Measurements from ENCODE around the gene ZNF516.

ZNF516 gene

GRCh38 chr18:76389716-76390115 is 105.3 kb downstream of the ZNF516 start:
- Histone ChIP-seq H3K36me3 (ENCODE audit: low read depth) (no peaks in the 10 kb centered on the region), H3K27me3 (ENCODE audit: insufficient read depth, poor library complexity, severe bottlenecking) (no peaks in the 10 kb centered on the region), H3K27ac (ENCODE audit: poor library complexity, severe bottlenecking) (no peak overlapping the region), H3K9me3 (ENCODE audit: severe bottlenecking) (no peaks in the 10 kb centered on the region), H3K4me3 (ENCODE audit: severe bottlenecking) (no peak overlapping the region), H3K4me1 (ENCODE audit: insufficient read depth, poor library complexity, severe bottlenecking) (no peaks in the 10 kb centered on the region)
- no peak for DNase-seq (ENCODE audit: low spot score)
- TF ChIP-seq CTCF (IDR thresholded peaks at IDR 0.05; ENCODE audit: poor library complexity, severe bottlenecking): no peak
- ATAC-seq (ENCODE audit: low read depth): no peak

- Histone ChIP-seq H3K9me3 (ENCODE audit: severe bottlenecking) (no peaks in the 10 kb centered on the region), H3K27me3 (ENCODE audit: insufficient read depth, poor library complexity, severe bottlenecking) (no peaks in the 10 kb centered on the region), H3K27ac (ENCODE audit: poor library complexity, severe bottlenecking) (no peak overlapping the region), H3K4me3 (ENCODE audit: severe bottlenecking) (no peak overlapping the region), H3K4me1 (ENCODE audit: insufficient read depth, poor library complexity, severe bottlenecking) (no peaks in the 10 kb centered on the region), H3K36me3 (ENCODE audit: low read depth) (no peaks in the 10 kb centered on the region)
- no peak for DNase-seq (ENCODE audit: low spot score)
- no peak for ATAC-seq (ENCODE audit: low read depth)
- TF ChIP-seq CTCF (IDR thresholded peaks at IDR 0.05; ENCODE audit: poor library complexity, severe bottlenecking): no peak
Measured at GRCh38 chr18:76388891-76389423, 106.1 kb downstream of the ZNF516 start.

DNA sequence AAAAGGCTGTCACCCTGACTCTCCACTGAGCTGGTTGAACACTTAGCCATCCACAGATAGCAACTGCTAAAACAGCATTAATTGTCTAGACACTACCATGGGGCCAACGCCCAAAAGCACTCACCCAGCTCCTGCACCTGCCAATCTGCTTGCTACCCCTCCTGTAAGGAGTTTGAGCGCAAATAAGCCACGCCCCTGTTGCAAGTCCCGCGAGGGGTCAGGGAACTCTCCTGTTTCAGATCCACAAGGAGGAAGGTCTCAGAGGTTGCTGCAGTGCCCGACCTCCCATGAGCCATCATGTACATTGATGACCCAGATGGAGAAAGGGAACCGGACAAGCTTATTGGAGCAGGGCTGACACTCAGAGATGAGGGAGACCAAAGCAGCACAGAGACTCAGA is 106.8 kb downstream of the ZNF516 start:
- H3K4me3 ChIP-seq (ENCODE audit: severe bottlenecking): no peak overlapping the region
- TF ChIP-seq CTCF (IDR thresholded peaks at IDR 0.05; ENCODE audit: poor library complexity, severe bottlenecking): no peak

DNA sequence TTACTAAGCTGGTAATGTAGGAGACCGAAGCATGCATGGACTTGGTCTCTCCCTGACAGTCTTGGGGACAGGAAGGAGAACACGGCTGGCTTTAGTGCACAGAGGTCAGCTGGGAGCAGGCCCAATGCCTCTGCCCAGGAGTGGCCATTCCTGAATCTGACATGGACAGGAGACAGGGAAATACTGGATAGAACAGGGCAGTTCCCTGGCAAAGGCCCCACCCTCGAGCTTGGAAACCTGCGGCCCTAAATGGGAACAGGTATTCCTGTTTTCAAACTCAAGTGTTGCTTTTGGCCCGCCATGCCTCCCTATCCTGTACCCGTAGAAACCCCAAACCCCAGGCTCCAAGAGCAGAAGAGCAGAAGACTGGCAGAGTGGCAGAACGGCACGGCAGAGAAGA is 107.4 kb downstream of the ZNF516 start:
- no peaks in the 10 kb centered on the region for H3K9me3 ChIP-seq (ENCODE audit: severe bottlenecking)
- no peak overlapping the region for H3K4me3 ChIP-seq (ENCODE audit: severe bottlenecking)
- H3K27ac ChIP-seq (ENCODE audit: poor library complexity, severe bottlenecking): no peak overlapping the region
- H3K36me3 ChIP-seq (ENCODE audit: low read depth): no peaks in the 10 kb centered on the region
- ATAC-seq (ENCODE audit: low read depth): no peak
- no peaks in the 10 kb centered on the region for H3K4me1 ChIP-seq (ENCODE audit: insufficient read depth, poor library complexity, severe bottlenecking)
- no peak for DNase-seq (ENCODE audit: low spot score)
- no peaks in the 10 kb centered on the region for H3K27me3 ChIP-seq (ENCODE audit: insufficient read depth, poor library complexity, severe bottlenecking)
- TF ChIP-seq CTCF (IDR thresholded peaks at IDR 0.05; ENCODE audit: poor library complexity, severe bottlenecking): no peak

More for the DNA sequence above, 106.8 kb downstream of the ZNF516 start:
- H3K4me1 ChIP-seq (ENCODE audit: insufficient read depth, poor library complexity, severe bottlenecking): no peaks in the 10 kb centered on the region
- DNase-seq (ENCODE audit: low spot score) (no peak), ATAC-seq (ENCODE audit: low read depth) (no peak)
- no peaks in the 10 kb centered on the region for H3K36me3 ChIP-seq (ENCODE audit: low read depth)
- no peaks in the 10 kb centered on the region for H3K9me3 ChIP-seq (ENCODE audit: severe bottlenecking)
- no peaks in the 10 kb centered on the region for H3K27me3 ChIP-seq (ENCODE audit: insufficient read depth, poor library complexity, severe bottlenecking)
- H3K27ac ChIP-seq (ENCODE audit: poor library complexity, severe bottlenecking): no peak overlapping the region

DNA sequence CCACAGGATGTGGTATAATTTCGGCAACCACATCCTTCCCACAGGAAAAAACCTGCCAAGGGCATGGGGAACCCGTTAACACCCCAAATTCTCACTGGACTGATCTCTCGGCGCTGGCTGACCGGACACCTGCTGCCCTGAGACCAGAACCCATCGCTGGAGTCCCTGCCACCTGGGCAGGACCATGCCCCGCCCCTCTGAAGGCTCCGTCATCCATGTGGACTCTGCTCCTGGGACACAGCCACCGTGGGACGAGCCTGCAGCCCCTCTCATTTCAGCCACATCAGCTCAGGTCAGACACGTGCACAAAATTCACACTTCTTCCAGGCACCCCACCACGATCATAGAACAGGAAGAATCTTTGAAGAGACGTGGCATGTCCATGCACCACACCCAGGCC is 108.2 kb downstream of the ZNF516 start:
- Histone ChIP-seq H3K27me3 (ENCODE audit: insufficient read depth, poor library complexity, severe bottlenecking) (no peaks in the 10 kb centered on the region), H3K4me1 (ENCODE audit: insufficient read depth, poor library complexity, severe bottlenecking) (no peaks in the 10 kb centered on the region), H3K9me3 (ENCODE audit: severe bottlenecking) (no peaks in the 10 kb centered on the region), H3K36me3 (ENCODE audit: low read depth) (no peaks in the 10 kb centered on the region), H3K27ac (ENCODE audit: poor library complexity, severe bottlenecking) (no peak overlapping the region), H3K4me3 (ENCODE audit: severe bottlenecking) (no peak overlapping the region)
- ATAC-seq (ENCODE audit: low read depth) (no peak), DNase-seq (ENCODE audit: low spot score) (no peak)
- no peak for TF ChIP-seq CTCF (IDR thresholded peaks at IDR 0.05; ENCODE audit: poor library complexity, severe bottlenecking)

Measured in RWPE2 (cell line).